Suprapubic skin (tissue), 4 donors: Measurements from ENCODE around the gene PRKCQ.

ENCODE experiments used
- EP300 ChIP-seq: sonication (generic); formaldehyde crosslinking; IDR thresholded peaks from one replicate; pipeline ENCODE4 v1.6.1; 2017; ENCODE audit warnings: antibody characterized with exemption
- POLR2A ChIP-seq, 2 donors: fragments of 450-650 bp; IDR thresholded peaks; one replicate each; pipeline ENCODE4 v1.6.1; 2017; ENCODE audit warnings: antibody characterized with exemption in 2 of 2, mild to moderate bottlenecking in 2 of 2, moderate library complexity in 2 of 2
- POLR2AphosphoS5 ChIP-seq, 3 donors: sonication (generic); formaldehyde crosslinking; IDR thresholded peaks; one replicate each; pipeline ENCODE4 v1.6.1; 2017; ENCODE audit warnings: antibody characterized with exemption in 3 of 3
- TF ChIP-seq, protein P1 (sequence below), 2 donors: fragments of 200-600 bp in 1 of 2; fragments of 450-650 bp in 1 of 2; sonication (generic) in 1 of 2; IDR thresholded peaks; one replicate each; pipeline ENCODE4 v1.5.1; 2016 to 2019; ENCODE audit warnings: antibody characterized with exemption in 2 of 2, mild to moderate bottlenecking in 1 of 2, moderate library complexity in 1 of 2

- TF ChIP-seq, protein P1, sequence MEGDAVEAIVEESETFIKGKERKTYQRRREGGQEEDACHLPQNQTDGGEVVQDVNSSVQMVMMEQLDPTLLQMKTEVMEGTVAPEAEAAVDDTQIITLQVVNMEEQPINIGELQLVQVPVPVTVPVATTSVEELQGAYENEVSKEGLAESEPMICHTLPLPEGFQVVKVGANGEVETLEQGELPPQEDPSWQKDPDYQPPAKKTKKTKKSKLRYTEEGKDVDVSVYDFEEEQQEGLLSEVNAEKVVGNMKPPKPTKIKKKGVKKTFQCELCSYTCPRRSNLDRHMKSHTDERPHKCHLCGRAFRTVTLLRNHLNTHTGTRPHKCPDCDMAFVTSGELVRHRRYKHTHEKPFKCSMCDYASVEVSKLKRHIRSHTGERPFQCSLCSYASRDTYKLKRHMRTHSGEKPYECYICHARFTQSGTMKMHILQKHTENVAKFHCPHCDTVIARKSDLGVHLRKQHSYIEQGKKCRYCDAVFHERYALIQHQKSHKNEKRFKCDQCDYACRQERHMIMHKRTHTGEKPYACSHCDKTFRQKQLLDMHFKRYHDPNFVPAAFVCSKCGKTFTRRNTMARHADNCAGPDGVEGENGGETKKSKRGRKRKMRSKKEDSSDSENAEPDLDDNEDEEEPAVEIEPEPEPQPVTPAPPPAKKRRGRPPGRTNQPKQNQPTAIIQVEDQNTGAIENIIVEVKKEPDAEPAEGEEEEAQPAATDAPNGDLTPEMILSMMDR (IDR thresholded peaks at IDR 0.05) = no peak
- no peak for TF ChIP-seq EP300
- TF ChIP-seq POLR2A (IDR thresholded peaks at IDR 0.05) = no peak
- no peak for TF ChIP-seq POLR2AphosphoS5 (IDR thresholded peaks at IDR 0.05)
Measured at GRCh38 chr10:6405713-6406112, 174.4 kb downstream of the PRKCQ start.
